ENCODE results near the gene TAF3.

Gene TAF3

DNA sequence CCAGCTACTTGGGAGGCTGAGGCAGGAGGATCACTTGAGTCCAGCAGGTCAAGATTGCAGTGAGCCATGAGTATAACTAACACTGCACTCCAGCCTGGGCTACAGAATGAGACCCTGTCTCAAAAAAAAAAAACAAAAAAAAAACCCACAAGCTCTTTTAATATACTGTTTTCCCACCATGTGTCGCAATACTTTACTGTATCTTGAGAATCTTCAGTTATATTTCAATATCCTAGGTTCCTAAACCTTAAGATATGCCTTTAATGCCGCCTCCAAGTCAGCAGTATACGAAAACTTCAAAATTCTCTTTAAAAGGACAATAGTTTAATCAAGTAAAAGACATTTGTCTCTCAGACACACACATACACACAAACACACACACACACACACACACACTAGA, 62.8 kb downstream of the TAF3 start:
- no peak for DNase-seq (ENCODE audit: low read depth in 2 of 2)

DNA sequence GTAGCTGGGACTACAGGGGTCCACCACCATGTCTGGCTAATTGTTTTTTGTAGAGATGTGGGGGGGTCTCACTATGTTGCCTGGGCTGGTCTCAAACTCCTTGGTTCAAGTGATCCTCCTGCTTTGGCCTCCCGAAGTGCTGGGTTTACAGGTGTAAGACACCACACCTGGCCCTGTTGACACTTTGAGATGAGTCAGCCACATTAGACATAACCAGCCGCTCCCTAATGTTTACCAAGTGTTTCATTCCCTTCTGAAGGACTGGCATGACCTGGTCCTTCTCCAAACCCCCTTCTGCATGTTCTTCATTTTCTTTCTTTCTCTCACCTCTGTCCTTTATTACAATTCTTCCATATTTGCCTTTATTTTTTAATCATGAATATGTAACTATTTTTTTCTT, 67.8 kb downstream of the TAF3 start:
- DNase-seq (ENCODE audit: low read depth in 2 of 2) = no peak

DNA sequence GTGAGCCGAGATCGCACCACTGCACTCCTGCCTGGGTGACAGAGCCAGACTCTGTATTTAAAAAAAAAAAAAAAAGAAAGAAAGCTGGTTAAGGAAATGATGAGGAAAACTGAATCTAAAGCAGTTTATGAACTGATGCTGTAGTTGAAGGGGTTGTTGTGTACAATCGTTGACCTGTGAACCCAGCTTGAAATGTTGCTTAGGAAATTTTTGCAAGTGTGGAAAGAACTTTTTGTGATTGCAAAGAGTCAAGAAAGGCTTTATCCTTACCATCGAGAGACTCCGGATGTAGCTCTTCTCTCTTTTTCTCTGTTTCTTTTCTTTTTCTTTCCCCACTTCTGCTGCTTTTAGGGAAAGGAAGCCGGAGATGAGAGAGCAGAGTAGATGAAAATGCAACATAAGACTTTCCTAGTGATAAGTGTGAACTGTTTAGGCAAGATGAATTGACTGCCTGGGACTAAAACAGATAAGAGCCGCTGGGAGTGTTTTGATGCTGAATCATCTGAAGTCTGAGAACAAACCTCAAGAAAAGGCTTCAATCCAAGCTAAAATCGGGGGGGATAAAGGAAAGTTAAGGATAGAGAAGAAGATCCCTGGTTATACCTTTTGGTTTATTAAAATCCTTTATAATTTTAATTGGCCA, 69.0 kb downstream of the TAF3 start:
- DNase-seq (ENCODE audit: low read depth in 2 of 2) = no peak

DNA sequence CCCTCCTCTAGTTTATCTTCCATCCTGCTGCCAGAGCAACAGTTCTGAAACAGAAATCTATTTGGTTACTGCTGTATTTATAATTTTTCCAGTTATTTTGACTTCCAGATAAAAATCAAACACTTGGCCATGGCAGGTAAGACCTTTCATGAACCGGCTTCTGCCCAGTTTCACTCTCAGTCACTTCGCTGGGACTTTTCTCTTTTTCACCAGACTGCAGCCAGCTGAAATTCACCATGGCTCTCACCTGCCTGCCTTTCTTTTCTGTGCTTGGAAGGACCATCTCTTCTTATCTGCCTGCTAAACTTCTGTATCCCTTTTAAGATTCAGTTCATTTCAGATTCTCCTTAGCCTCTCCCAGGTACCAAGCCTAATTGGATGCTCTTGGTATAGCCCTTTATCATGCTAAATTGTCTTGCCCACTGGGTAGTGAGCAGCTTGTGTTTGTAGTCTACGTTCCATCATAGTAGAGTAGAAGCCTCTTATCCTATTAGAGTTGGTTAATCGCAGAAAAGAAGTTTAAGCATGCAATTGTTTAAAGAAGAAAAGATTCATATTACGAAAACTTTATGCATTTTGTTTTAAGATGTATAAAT, 71.7 kb downstream of the TAF3 start:
- no peak for DNase-seq (ENCODE audit: low read depth in 2 of 2)

DNA sequence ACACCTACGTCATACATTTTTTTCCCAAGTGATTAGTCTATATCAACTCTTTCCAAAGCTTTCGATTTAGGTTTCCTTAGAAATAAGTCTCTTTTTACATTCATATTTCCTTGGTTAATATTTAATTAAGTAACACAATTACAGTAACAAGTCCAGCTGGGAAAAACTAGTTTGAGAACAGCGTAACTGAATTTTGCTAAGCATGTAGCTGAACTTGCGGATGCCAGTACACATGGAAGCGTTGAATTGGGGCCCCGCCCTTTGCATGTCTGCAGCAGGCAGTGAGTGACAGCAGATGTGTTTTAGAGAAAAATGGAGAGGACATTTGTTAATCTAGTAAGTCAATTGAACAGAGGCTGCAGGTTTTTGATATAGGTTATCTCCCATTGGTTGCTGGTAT, 72.5 kb downstream of the TAF3 start:
- DNase-seq (ENCODE audit: low read depth in 2 of 2) = no peak

DNA sequence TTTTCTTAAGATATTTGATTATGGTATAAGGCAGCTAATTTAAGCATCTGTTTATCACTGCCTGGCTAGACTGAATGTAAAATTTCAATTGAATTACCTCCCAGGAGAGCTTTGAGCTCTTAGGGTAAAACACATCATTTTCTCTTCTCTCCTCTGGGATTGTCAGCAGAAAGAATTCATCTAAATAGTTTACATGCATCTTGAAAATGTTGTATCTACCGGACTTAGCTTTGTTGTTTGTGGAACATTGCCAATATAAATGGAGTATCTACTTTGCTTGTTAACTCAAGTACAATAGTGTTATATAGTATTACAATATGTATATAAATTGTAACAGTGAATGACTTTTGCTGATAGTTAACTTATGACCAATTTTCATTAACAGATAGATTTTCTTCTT, 73.3 kb downstream of the TAF3 start:
- no peak for DNase-seq (ENCODE audit: low read depth in 2 of 2)

DNA sequence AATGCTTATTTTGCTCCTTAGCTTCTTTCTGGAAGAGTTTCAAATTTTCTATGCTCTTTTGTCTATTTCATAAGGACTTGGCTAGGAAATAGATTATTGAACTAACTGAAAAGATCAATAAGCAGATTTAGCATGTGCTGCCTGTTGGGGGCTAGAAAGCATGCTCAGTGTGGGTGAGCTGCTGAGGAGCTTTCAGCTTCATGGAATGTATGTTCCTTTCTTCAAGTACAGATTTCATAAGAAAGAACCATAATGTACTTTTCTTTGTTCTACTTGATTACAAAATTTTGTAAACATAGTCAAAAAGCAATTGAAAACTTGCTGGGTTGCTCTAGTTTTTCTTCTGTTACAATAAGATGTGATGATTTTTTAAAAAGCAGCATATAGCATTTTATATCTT, 73.8 kb downstream of the TAF3 start:
- no peak for DNase-seq (ENCODE audit: low read depth in 2 of 2)

DNA sequence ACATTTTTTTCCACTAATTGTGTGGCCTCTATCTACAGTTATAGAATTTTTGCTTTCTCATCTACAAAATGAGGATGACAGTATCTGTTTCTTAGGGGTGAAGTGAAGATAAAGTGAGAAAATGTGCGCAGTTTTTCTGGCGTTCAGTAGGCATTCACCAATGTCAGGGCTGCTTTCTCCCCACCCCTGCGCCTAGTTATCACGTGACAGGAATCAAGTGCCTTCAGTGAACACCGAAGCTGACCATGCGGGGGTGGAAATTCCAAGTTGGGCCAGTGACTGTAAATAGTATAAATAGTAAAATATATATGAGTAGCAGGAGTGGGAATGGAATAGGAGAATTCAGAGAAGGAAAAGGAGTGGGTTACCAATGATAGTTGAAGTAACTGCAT, 77.4 kb downstream of the TAF3 start:
- no peak for DNase-seq (ENCODE audit: low read depth in 2 of 2)

DNA sequence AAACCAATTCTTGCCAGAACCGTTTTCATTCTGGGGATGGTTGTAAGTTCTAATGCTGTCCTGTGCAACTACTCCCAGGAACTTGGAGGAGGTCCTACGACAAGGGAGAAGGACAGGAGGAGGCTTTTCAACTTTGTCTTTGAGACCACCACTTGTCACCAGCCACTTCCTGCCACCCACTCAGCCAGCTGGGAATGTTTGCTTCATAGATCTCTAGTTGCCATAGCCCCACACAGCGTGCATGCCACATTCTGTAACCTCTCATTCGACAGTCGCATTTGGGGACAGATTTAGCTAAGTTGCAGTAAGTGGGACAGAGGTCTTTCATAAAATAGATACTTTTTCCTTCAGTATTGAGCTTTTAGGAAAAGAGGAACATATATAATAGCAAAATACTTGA, 78.0 kb downstream of the TAF3 start:
- no peak for DNase-seq (ENCODE audit: low read depth in 2 of 2)

DNA sequence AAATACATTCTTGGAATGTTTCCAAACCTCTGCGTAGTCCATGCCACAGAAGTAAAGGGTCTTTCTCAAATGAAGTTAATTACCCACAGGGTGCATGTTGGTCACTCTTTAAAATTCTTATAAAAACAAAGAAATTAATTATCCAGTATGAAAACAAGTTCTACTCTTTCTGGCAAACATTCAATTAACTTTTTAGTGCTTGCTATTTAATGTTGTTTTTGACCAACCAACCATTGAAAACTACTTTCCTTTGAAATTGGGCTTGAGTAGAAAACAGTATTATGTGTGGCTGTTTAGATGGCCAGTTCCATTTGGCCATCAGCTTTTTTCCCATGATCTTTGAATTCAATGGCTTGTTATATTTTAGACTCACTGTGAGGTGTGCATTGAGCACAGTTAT, 83.0 kb downstream of the TAF3 start:
- DNase-seq (ENCODE audit: low read depth in 2 of 2) = no peak

DNA sequence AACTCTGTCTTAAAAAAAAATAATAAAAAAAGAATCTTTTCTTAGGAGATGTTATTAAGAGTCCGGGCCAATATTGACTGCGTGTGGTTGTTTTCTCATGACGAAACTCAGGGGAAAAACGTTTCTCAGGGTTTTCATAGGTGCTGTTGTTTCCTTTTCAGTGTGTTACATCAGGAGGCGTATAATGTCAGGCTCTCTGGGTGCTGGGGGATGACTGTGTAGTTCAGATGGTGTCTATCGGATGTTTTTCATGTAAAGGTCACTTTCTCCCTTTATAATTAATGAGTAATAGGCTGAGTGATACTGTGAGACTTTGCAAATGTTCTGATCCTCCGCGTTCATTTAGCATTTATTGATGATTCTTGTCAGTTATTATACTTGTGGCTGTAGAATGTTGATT, 84.1 kb downstream of the TAF3 start:
- no peak for DNase-seq (ENCODE audit: low read depth in 2 of 2)

DNA sequence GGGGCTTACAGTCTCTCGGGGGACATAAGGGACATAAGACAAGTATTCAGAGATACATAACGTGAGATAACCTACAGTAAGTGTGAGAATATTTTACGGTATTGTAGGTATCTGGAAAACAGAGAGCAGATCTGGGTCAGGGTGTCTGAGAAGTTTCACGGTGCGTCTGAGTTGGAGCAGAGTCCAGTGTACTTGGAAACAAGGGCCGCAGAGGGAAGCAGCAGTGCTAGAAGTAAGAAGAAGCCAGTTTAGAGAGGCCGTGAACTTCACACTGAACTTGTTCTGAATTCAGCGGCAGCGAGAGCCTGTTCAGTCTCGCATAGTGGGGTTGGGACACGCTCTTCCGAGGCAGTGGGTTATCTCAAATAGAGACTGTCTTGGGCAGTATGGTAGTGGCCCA, 85.5 kb downstream of the TAF3 start:
- no peak for DNase-seq (ENCODE audit: low read depth in 2 of 2)

DNA sequence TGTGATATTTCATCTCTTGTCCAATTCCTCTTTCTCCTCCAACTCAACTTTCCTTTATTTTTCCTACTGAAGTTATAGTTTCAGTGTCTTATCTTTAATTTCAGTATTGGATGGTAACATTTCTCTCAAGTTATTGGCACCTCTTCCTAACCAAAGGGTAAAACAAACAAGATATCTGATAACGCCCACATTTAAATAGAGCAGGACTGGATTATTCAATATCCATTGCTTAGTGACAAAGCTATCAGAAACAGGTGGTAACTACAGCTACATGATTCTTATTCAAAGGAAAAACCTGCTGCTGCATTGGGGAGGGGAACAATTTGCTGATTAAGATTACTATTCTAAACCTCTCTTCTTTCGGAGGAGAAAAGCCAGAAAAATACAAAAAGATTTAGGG, 87.8 kb downstream of the TAF3 start:
- DNase-seq (ENCODE audit: low read depth in 2 of 2) = no peak

DNA sequence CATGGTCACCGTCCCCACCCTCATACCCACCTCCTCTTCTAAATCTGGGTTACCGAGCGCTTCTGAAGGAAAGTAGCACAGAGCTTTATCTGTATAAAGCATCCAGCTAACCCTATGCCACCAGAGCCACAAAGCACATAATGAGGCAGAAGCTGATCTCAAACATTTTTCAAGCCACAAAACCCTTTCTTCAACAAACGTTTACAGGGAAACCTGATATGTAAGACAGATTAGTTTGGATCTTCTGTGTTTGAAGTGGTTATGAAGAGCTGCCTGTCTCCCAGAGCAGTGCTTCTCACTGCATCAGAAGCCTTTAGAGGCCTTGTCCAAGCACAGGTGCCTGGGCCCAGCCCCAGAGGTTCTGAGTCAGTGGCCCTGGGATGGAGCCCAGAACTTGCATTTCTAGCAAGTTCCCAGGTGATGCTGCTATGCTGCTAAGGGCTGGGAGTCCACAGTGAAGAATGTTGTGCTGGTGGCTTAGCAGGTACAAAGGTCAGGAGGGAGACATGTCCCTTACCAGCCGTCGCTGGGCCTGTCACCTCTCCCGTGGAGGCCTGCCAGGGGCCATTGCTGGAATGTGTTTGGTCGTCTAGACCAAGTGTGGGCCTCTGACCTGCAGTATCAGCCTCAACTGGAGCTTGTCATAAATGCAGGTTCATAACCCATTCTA, 90.4 kb downstream of the TAF3 start:
- DNase-seq (ENCODE audit: low read depth in 2 of 2) = no peak

DNA sequence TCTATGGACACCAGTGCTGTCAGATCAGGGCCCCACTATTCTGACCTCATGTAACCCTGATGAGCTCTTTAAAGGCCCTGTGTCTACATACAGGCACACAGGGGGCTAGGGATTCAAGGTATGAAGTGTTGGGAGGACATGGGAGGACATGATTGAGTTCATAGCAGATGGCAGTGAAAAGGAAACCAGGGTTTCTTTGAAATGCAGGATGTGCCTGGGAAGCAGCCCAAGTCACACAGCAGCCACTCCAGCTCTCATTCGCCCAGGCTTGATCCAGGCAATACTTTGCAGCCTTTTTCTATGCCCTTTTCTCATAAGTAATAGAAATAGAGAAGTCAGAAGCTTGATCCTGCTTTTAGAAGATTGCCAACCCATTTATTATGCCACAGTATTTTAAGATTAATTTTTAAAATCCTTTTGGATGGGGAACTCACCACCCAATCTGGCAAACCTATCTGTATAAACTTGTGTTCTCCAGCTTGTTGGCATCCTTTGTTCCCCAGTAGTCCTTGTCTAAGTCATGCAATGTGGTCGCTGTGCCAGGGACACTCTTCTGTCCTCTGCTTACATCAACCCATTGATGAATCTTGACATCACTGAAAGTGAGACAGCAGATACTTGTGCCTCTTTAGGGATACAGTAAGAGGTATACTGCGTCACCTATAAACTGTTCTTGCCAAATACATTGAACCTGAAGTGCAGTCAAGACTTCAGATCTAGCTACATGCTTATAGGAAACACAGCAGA, 95.0 kb downstream of the TAF3 start:
- DNase-seq (ENCODE audit: low read depth in 2 of 2) = no peak

DNA sequence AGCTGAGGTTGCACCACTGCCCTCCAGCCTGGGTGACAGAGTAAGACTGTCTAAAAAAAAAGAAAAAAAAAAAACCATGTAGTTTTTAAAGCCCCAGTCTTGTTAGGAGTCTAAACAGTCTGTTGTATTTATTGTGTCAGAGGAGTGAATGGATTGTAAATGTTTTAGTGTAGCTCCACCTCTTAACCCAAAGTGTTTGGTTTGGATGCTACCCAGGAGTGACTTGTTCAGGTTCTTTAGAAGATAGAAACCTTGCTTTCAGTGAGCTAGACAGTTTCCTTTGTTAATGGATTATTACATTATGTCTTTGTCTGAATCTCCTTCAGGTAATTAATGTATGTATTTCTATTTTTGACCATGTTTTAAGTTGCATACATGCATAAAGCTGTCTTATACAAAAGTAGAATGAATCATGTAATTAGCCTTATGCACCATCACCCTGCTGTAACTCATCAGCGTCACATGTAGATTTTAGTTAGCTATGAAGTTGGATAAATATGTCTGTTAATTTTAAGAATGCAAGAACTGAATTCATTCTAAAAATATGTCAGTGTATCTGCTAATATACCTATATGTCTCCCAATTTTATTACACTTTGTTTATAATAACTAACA, 97.7 kb downstream of the TAF3 start:
- DNase-seq (ENCODE audit: low read depth in 2 of 2) = no peak

DNA sequence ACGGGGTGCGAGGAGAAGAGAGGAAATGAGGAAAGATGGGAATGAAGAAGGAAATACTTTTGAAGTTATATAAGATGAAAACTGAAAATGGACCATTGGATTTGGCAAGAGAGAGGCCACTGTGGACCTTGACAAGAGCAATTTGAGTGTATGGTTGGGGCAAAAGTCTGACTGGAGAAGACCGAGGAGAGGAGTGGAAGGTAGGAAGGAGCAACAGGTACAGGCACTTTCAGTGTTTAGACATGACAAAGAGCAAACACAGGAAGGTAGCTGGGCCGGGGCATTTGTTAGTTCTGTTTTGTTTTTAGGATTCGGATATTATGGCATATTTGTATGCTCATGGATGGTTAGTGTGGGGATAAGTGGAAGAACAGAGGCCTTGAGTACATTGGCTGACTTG, 99.4 kb downstream of the TAF3 start:
- no peak for DNase-seq (ENCODE audit: low read depth in 2 of 2)

DNA sequence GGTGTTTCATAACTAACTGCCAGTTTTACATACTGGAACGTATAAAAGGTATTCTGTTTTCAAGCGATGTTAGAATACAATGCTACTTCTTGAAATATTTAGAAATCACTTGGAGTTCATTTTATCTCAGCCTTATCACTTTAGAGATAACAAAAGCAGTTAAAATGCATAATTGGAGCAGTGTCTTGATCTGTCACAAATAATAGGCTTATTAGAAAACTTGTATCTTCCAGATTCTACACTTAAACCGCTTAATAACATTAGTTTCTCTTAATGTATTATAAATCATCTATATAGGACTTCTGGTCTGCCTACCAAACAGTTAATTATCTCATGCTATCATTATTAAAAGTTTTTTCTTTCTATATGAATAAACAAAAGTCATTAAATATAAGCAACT, 104.4 kb downstream of the TAF3 start:
- no peak for DNase-seq (ENCODE audit: low read depth in 2 of 2)

DNA sequence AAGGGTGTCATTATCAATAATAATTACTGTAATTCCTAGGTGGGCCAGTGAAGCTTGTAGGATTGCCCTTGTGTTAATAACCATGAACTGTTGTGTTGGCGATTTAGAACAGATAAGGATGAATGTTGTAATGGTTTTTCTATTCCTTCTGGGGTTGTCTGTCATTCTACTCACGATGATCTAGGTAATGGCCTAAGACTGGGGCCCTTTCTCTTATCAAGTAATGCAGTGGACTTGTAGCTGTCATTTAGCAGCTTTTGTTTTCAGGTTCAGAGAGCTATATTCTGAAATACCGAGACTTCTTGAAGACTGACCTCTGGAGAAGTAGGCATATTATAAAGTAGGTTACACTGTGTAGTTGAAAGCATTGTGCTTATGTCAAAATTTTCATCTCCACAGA, 110.2 kb downstream of the TAF3 start:
- no peak for DNase-seq (ENCODE audit: low read depth in 2 of 2)

DNA sequence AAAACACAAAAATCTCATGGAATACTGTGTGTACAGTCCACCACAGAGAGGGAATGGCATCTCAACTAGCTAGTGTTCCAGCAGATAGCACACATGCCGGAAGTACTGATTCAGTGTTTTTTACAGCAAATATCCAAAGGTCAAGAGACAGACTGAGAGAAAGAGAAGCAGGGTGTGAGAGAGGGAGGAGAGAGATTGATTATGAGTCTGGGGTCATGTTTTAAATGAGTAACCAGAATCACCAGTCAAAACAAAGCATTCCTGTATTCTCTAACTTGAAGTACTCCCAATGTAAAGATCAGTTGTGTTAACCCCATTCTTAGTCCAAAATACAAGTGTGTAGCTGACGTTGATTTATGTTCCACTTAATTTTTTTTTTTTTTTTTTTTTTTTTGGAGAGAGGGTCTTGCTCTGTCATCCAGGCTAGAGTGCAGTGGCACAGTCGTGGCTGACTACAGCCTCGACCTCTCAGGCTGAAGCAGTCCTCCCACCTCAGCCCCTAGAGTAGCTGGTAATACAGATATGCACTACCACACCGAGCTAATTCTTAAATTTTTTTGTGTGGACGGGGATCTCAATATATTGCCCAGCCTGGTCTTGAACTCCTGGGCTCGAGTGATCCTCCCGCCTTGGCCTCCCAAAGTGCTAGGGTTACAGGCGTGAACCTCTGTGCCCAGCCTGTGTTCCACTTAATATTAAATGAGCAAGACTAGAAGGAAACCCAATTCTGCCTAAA, 114.2 kb downstream of the TAF3 start:
- no peak for DNase-seq (ENCODE audit: low read depth in 2 of 2)

DNA sequence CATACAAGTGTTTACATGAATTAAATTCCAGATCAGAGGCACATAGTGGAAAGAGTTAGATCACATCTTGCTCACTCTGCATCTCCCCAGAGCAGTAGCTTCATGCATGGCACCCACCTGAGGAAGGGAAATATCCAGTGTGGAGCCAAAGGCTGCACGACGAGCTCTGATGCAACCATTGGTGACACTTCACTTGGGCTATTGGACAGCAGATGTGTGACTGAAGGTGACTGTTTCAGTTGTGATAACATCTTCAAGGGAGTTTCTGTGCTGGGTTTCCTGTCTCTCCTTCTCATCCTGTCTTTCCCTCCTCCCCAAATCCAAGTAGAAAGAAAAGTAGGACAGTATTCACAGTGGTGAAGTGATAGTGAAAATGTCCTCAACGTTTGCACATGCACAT, 115.0 kb downstream of the TAF3 start:
- no peak for DNase-seq (ENCODE audit: low read depth in 2 of 2)

DNA sequence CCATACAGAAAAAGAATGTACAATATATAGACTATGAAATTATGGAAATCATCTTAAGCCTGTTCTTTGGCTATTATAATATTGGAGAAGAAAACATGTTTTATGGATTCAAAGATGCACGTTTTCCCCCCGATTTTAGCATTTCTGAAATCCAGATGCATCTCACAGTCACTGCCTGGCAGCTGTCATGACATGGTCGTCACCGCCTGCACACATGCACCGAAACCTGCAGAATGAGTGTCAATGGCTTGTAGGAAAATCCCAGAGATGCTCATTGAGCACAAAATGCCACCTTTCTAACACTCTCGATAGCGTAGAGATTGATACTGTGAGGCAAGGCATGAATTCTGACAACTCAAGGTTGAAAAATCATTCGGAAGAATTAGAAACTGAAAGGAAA, 115.5 kb downstream of the TAF3 start:
- no peak for DNase-seq (ENCODE audit: low read depth in 2 of 2)
